Suprapubic skin (tissue), 4 donors: ENCODE data around the gene SHC2. TPM values are rescaled to one million over a fixed set of nuclear protein-coding genes. Genes with fewer than 3 reads are reported as not detected.

ENCODE experiments used
- DNase-seq, 2 donors: peaks; one replicate each; pipeline ENCODE4 v3.0.0-alpha.2; 2019; ENCODE audit warnings: low spot score in 2 of 2
- H3K27ac ChIP-seq: fragments of 200-600 bp; sonication (generic); one replicate; pipeline ENCODE4 v1.5.1; 2019
- H3K27me3 ChIP-seq: fragments of 200-600 bp; sonication (generic); one replicate; pipeline ENCODE4 v1.5.1; 2019
- H3K36me3 ChIP-seq: fragments of 200-600 bp; sonication (generic); one replicate; pipeline ENCODE4 v1.5.1; 2019
- H3K4me1 ChIP-seq: fragments of 200-600 bp; sonication (generic); one replicate; pipeline ENCODE4 v1.5.1; 2019
- H3K4me3 ChIP-seq: fragments of 200-600 bp; sonication (generic); one replicate; pipeline ENCODE4 v1.5.1; 2019; ENCODE audit warnings: mild to moderate bottlenecking
- H3K9me3 ChIP-seq: fragments of 200-600 bp; sonication (generic); one replicate; pipeline ENCODE4 v1.5.1; 2019
- CTCF ChIP-seq, 2 donors: fragments of 200-600 bp in 1 of 2; fragments of 450-650 bp in 1 of 2; sonication (generic) in 1 of 2; IDR thresholded peaks; one replicate each; pipeline ENCODE4 v1.5.1; 2016 to 2019; ENCODE audit warnings: antibody characterized with exemption in 2 of 2, mild to moderate bottlenecking in 1 of 2, moderate library complexity in 1 of 2
- EP300 ChIP-seq: sonication (generic); formaldehyde crosslinking; IDR thresholded peaks from one replicate; pipeline ENCODE4 v1.6.1; 2017; ENCODE audit warnings: antibody characterized with exemption
- POLR2A ChIP-seq, 2 donors: fragments of 450-650 bp; IDR thresholded peaks; one replicate each; pipeline ENCODE4 v1.6.1; 2017; ENCODE audit warnings: antibody characterized with exemption in 2 of 2, mild to moderate bottlenecking in 2 of 2, moderate library complexity in 2 of 2
- POLR2AphosphoS5 ChIP-seq, 3 donors: sonication (generic); formaldehyde crosslinking; IDR thresholded peaks; one replicate each; pipeline ENCODE4 v1.6.1; 2017; ENCODE audit warnings: antibody characterized with exemption in 3 of 3
- WGBS: methylation state at CpG from one replicate; pipeline ENCODE4 v1.1.5; 2018; 5-methylcytosine and 5-hydroxymethylcytosine counted together
- total RNA-seq, 4 donors: library from RNA; depleted of rRNA; stranded (reverse); fragments of >200 nt; gene quantifications; one replicate each; pipeline ENCODE4 v1.1.0, GENCODE V29; 2016

The SHC2 gene
- total RNA-seq, 4 donors from 2014 or later, result 16.3 to 40.7 (median 19.6) TPM

GRCh38 chr19:370641-371330, 90.0 kb downstream of the SHC2 start:
- no peak for TF ChIP-seq CTCF (IDR thresholded peaks at IDR 0.05)
- TF ChIP-seq POLR2A (IDR thresholded peaks at IDR 0.05), result no peak
- TF ChIP-seq POLR2AphosphoS5 (IDR thresholded peaks at IDR 0.05), result no peak
- no peak for TF ChIP-seq EP300
- H3K27me3 ChIP-seq, result peaks cover 56% of the 10 kb centered on the region
- 88% methylated on average over 35 of the region's 43 CpGs for WGBS

GRCh38 chr19:369876-370275, 91.0 kb downstream of the SHC2 start:
- Histone ChIP-seq H3K27ac (no peak overlapping the region), H3K4me1 (peaks cover 29% of the 10 kb centered on the region), H3K27me3 (peaks cover 59% of the 10 kb centered on the region), H3K36me3 (no peaks in the 10 kb centered on the region), H3K9me3 (no peaks in the 10 kb centered on the region), H3K4me3 (no peak overlapping the region)
- TF ChIP-seq POLR2AphosphoS5 (IDR thresholded peaks at IDR 0.05) (no peak), POLR2A (IDR thresholded peaks at IDR 0.05) (no peak), CTCF (IDR thresholded peaks at IDR 0.05) (no peak), EP300 (no peak)
- no peak for DNase-seq
- 95% methylated on average over 14 of the region's 14 CpGs for WGBS

More at GRCh38 chr19:370641-371330, 90.0 kb downstream of the SHC2 start:
- no peak for DNase-seq
- no peak overlapping the region for H3K27ac ChIP-seq
- H3K9me3 ChIP-seq, result no peaks in the 10 kb centered on the region
- no peaks in the 10 kb centered on the region for H3K36me3 ChIP-seq
- H3K4me1 ChIP-seq, result peaks cover 31% of the 10 kb centered on the region
- H3K4me3 ChIP-seq, result no peak overlapping the region

GRCh38 chr19:369256-369655, 91.6 kb downstream of the SHC2 start:
- H3K36me3 ChIP-seq, result no peaks in the 10 kb centered on the region
- H3K27me3 ChIP-seq, result peaks cover 59% of the 10 kb centered on the region
- 94% methylated on average over 13 of the region's 13 CpGs for WGBS
- TF ChIP-seq POLR2A (IDR thresholded peaks at IDR 0.05) (no peak), CTCF (IDR thresholded peaks at IDR 0.05) (no peak), EP300 (no peak), POLR2AphosphoS5 (IDR thresholded peaks at IDR 0.05) (no peak)
- DNase-seq, result no peak
- no peaks in the 10 kb centered on the region for H3K9me3 ChIP-seq
- peaks cover 23% of the 10 kb centered on the region for H3K4me1 ChIP-seq
- no peak overlapping the region for H3K4me3 ChIP-seq
- no peak overlapping the region for H3K27ac ChIP-seq

GRCh38 chr19:368630-369024, 92.2 kb downstream of the SHC2 start:
- H3K9me3 ChIP-seq, result no peaks in the 10 kb centered on the region
- H3K27me3 ChIP-seq, result peaks cover 55% of the 10 kb centered on the region
- peaks cover 17% of the 10 kb centered on the region for H3K4me1 ChIP-seq
- peak in 1 of 2 donors; percentile 31 for DNase-seq
- no peak overlapping the region for H3K4me3 ChIP-seq
- WGBS, result 82% methylated on average over 7 of the region's 7 CpGs
- TF ChIP-seq POLR2AphosphoS5 (IDR thresholded peaks at IDR 0.05) (no peak), EP300 (no peak), POLR2A (IDR thresholded peaks at IDR 0.05) (no peak), CTCF (IDR thresholded peaks at IDR 0.05) (no peak)
- H3K27ac ChIP-seq, result no peak overlapping the region
- H3K36me3 ChIP-seq, result no peaks in the 10 kb centered on the region

GRCh38 chr19:367963-368629, 92.7 kb downstream of the SHC2 start:
- Histone ChIP-seq H3K27me3 (peaks cover 53% of the 10 kb centered on the region), H3K27ac (no peak overlapping the region), H3K4me1 (peaks cover 12% of the 10 kb centered on the region), H3K9me3 (no peaks in the 10 kb centered on the region), H3K36me3 (no peaks in the 10 kb centered on the region), H3K4me3 (no peak overlapping the region)
- TF ChIP-seq CTCF (IDR thresholded peaks at IDR 0.05) (no peak), POLR2A (IDR thresholded peaks at IDR 0.05) (no peak), POLR2AphosphoS5 (IDR thresholded peaks at IDR 0.05) (no peak), EP300 (no peak)
- DNase-seq, result peak in 1 of 2 donors; percentile 65
- WGBS, result 73% methylated on average over 18 of the region's 22 CpGs
